HG03025 (cell line): ENCODE results near the gene UBP1.

Experiments
- ATAC-seq: cut with Tn5 transposase; IDR thresholded peaks from one replicate; pipeline ENCODE4 v1.9.1; 2021; ENCODE audit warnings: mild to moderate bottlenecking, moderate library complexity; ENCODE audit not compliant: unreplicated experiment, low FRiP score

UBP1 gene

GRCh38 chr3:33394403-33395054, 45.7 kb downstream of the UBP1 start:
- no peak for ATAC-seq

- ATAC-seq, result no peak
Measured at GRCh38 chr3:33392703-33393125, 47.5 kb downstream of the UBP1 start.

GRCh38 chr3:33392144-33392543, 48.1 kb downstream of the UBP1 start:
- ATAC-seq, result no peak

GRCh38 chr3:33391255-33391995, 48.8 kb downstream of the UBP1 start:
- no peak for ATAC-seq

- ATAC-seq, result no peak
Measured at GRCh38 chr3:33389908-33390307, 50.3 kb downstream of the UBP1 start.

- ATAC-seq, result no peak
Measured at GRCh38 chr3:33388374-33389100, 51.7 kb downstream of the UBP1 start.

GRCh38 chr3:33386631-33387030, 53.6 kb downstream of the UBP1 start:
- no peak for ATAC-seq

GRCh38 chr3:33385423-33385822, 54.8 kb downstream of the UBP1 start:
- ATAC-seq, result no peak

GRCh38 chr3:33383951-33384350, 56.3 kb downstream of the UBP1 start:
- no peak for ATAC-seq

- no peak for ATAC-seq
Measured at GRCh38 chr3:33380653-33381052, 59.6 kb downstream of the UBP1 start.

GRCh38 chr3:33377931-33378330, 62.3 kb downstream of the UBP1 start:
- no peak for ATAC-seq

- ATAC-seq, result no peak
Measured at GRCh38 chr3:33377489-33377888, 62.7 kb downstream of the UBP1 start.

- ATAC-seq, result no peak
Measured at GRCh38 chr3:33373082-33373437, 67.1 kb downstream of the UBP1 start.

- ATAC-seq, result no peak
Measured at GRCh38 chr3:33372218-33373081, 67.8 kb downstream of the UBP1 start.

- ATAC-seq, result no peak
Measured at GRCh38 chr3:33364531-33365128, 75.6 kb downstream of the UBP1 start.

- no peak for ATAC-seq
Measured at GRCh38 chr3:33364060-33364459, 76.1 kb downstream of the UBP1 start.

GRCh38 chr3:33363113-33363800, 76.9 kb downstream of the UBP1 start:
- ATAC-seq, result no peak

- ATAC-seq, result no peak
Measured at GRCh38 chr3:33360136-33360825, 79.9 kb downstream of the UBP1 start.

- no peak for ATAC-seq
Measured at GRCh38 chr3:33358172-33358781, 81.9 kb downstream of the UBP1 start.
